Measurements from ENCODE around the gene ATXN7L3B. TPM values are rescaled to one million over a fixed set of nuclear protein-coding genes. Genes with fewer than 3 reads are reported as not detected.

Gene ATXN7L3B
- total and polyA plus RNA-seq, 2 donors (not counting 3 experiments of a cell fraction or from before 2014, with no cell fraction given): 18.1 to 25.0 TPM

DNA sequence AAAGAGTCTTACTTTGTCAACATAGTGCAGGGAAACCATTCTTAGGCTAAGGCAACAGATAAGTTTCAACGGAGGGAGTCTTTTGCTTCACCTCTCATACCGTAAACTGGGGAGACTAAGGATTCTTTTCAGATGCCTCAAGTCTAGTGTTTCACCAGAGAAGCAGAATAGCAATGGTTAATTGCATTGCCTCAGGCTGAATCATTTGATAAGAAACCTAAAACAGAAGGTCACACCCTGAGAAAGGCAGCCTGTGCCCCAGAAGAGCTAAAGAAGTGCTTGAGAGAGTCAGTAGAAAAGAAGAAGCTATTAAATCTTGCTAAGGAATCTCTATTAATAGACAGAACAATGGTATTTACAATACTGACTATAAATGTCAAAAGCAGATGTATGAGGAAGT lies 21.8 kb upstream of the ATXN7L3B start:
- H3K79me2 ChIP-seq (ENCODE audit: control insufficient read depth, insufficient read depth, low read length): no peaks in the 10 kb centered on the region
- intact Hi-C loops (cut with micrococcal nuclease) (no loop called here), dilution Hi-C loops (cut with MboI; ENCODE audit: extremely low pct_ligation_motif_present, low sequenced_read_pairs) (no loop called here)
- H4K20me1 ChIP-seq (replicated peaks; ENCODE audit: control insufficient read depth, extremely low read depth, insufficient read depth, low read length): no peaks in the 10 kb centered on the region
- no peak overlapping the region for H3K4me2 ChIP-seq (ENCODE audit: insufficient read depth, low read length)
- H3K9me1 ChIP-seq (replicated peaks; ENCODE audit: control insufficient read depth, extremely low read depth, insufficient read depth, low read length): no peaks in the 10 kb centered on the region
- H3K9me3 ChIP-seq (replicated peaks; ENCODE audit: control insufficient read depth, insufficient read depth, low read length): no peaks in the 10 kb centered on the region
- H3K4me3 ChIP-seq (replicated peaks in 1 of 3; ENCODE audit: insufficient read depth in 1 of 3, low read depth in 1 of 3, low read length in 3 of 3): no peak overlapping the region
- no peaks in the 10 kb centered on the region for H3K27me3 ChIP-seq (ENCODE audit: control insufficient read depth in 2 of 2, insufficient read depth in 2 of 2, low read length in 2 of 2)
- TF ChIP-seq GATA2 (IDR thresholded peaks at IDR 0.05; ENCODE audit: insufficient read depth, insufficient read length, low read depth, low read length) (no peak), FOS (IDR thresholded peaks at IDR 0.05; ENCODE audit: borderline replicate concordance, insufficient read depth, low read length) (no peak), EZH2 (IDR thresholded peaks at IDR 0.05; ENCODE audit: borderline replicate concordance, low read depth, low read length, severe bottlenecking) (no peak)
- TF ChIP-seq, protein P1, sequence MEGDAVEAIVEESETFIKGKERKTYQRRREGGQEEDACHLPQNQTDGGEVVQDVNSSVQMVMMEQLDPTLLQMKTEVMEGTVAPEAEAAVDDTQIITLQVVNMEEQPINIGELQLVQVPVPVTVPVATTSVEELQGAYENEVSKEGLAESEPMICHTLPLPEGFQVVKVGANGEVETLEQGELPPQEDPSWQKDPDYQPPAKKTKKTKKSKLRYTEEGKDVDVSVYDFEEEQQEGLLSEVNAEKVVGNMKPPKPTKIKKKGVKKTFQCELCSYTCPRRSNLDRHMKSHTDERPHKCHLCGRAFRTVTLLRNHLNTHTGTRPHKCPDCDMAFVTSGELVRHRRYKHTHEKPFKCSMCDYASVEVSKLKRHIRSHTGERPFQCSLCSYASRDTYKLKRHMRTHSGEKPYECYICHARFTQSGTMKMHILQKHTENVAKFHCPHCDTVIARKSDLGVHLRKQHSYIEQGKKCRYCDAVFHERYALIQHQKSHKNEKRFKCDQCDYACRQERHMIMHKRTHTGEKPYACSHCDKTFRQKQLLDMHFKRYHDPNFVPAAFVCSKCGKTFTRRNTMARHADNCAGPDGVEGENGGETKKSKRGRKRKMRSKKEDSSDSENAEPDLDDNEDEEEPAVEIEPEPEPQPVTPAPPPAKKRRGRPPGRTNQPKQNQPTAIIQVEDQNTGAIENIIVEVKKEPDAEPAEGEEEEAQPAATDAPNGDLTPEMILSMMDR (IDR thresholded peaks at IDR 0.05; ENCODE audit: extremely low read depth in 1 of 2, insufficient read depth in 1 of 2, low read depth in 1 of 2, low read length in 2 of 2): no peak
- no peak overlapping the region for H3K27ac ChIP-seq (ENCODE audit: insufficient read depth, low read depth, low read length)
- H3K36me3 ChIP-seq (ENCODE audit: control insufficient read depth in 2 of 2, extremely low read depth in 1 of 2, insufficient read depth in 2 of 2, low read length in 2 of 2): no peaks in the 10 kb centered on the region
- H2AFZ ChIP-seq (ENCODE audit: low read depth, low read length): no peak overlapping the region
- CTCF ChIA-PET: no interaction called here
- H3K4me1 ChIP-seq (ENCODE audit: control insufficient read depth, extremely low read depth, insufficient read depth, low read length): no peaks in the 10 kb centered on the region
- BruUV-seq (replicated peaks): no TSS peak
- DNase-seq (ENCODE audit: low read depth, low spot score) (no peak), FAIRE-seq (no peak)
- POLR2A ChIA-PET: no interaction called here
- H3K9ac ChIP-seq (replicated peaks; ENCODE audit: extremely low read depth, insufficient read depth, low read length): no peak overlapping the region

DNA sequence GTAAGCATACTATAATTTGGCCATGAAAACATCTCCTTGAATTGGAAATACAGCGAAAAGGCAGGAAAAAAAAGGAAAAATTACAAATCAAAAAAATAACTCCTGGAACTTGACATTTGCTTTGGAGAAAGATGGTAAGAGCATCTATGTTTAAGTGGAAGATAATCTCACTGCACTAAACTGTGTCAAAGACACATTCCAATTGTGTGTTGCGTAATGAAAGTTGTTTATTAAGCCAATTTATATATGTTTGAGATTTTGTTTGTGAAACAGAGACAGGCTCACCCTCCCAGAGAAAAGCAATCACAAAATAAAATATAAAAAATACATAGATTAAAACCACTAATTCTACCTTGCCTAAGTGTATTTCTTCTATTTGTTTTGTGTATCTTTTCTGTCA lies 11.1 kb upstream of the ATXN7L3B start:
- Histone ChIP-seq H3K36me3 (ENCODE audit: control insufficient read depth in 2 of 2, extremely low read depth in 1 of 2, insufficient read depth in 2 of 2, low read length in 2 of 2) (no peaks in the 10 kb centered on the region), H2AFZ (ENCODE audit: low read depth, low read length) (no peak overlapping the region), H3K4me1 (ENCODE audit: control insufficient read depth, extremely low read depth, insufficient read depth, low read length) (no peaks in the 10 kb centered on the region), H3K4me2 (ENCODE audit: insufficient read depth, low read length) (no peak overlapping the region), H3K79me2 (ENCODE audit: control insufficient read depth, insufficient read depth, low read length) (no peaks in the 10 kb centered on the region), H3K9me3 (replicated peaks; ENCODE audit: control insufficient read depth, insufficient read depth, low read length) (no peaks in the 10 kb centered on the region), H4K20me1 (replicated peaks; ENCODE audit: control insufficient read depth, extremely low read depth, insufficient read depth, low read length) (no peaks in the 10 kb centered on the region), H3K9me1 (replicated peaks; ENCODE audit: control insufficient read depth, extremely low read depth, insufficient read depth, low read length) (no peaks in the 10 kb centered on the region), H3K27ac (ENCODE audit: insufficient read depth, low read depth, low read length) (no peak overlapping the region), H3K9ac (replicated peaks; ENCODE audit: extremely low read depth, insufficient read depth, low read length) (no peak overlapping the region), H3K27me3 (ENCODE audit: control insufficient read depth in 2 of 2, insufficient read depth in 2 of 2, low read length in 2 of 2) (peaks cover 0 to 3% of the 10 kb centered on the region in 2 experiments), H3K4me3 (replicated peaks in 1 of 3; ENCODE audit: insufficient read depth in 1 of 3, low read depth in 1 of 3, low read length in 3 of 3) (no peak overlapping the region)
- DNase-seq (ENCODE audit: low read depth, low spot score) (no peak), FAIRE-seq (no peak)
- no TSS peak for BruUV-seq (replicated peaks)
- TF ChIP-seq EZH2 (IDR thresholded peaks at IDR 0.05; ENCODE audit: borderline replicate concordance, low read depth, low read length, severe bottlenecking) (no peak), FOS (IDR thresholded peaks at IDR 0.05; ENCODE audit: borderline replicate concordance, insufficient read depth, low read length) (no peak), GATA2 (IDR thresholded peaks at IDR 0.05; ENCODE audit: insufficient read depth, insufficient read length, low read depth, low read length) (no peak), JUN (IDR thresholded peaks at IDR 0.05; ENCODE audit: borderline replicate concordance, insufficient read depth, insufficient read length, low read depth) (no peak), MYC (IDR thresholded peaks at IDR 0.05; ENCODE audit: low read depth, low read length) (no peak), POLR2AphosphoS5 (IDR thresholded peaks at IDR 0.05; ENCODE audit: insufficient read depth, low read depth, low read length) (no peak), POLR2A (IDR thresholded peaks at IDR 0.05; ENCODE audit: low read depth, low read length) (no peak)
- TF ChIP-seq, protein P2, sequence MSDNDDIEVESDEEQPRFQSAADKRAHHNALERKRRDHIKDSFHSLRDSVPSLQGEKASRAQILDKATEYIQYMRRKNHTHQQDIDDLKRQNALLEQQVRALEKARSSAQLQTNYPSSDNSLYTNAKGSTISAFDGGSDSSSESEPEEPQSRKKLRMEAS (IDR thresholded peaks at IDR 0.05; ENCODE audit: insufficient read depth, insufficient read length): no peak
- TF ChIP-seq, protein P1 (IDR thresholded peaks at IDR 0.05; ENCODE audit: extremely low read depth in 1 of 2, insufficient read depth in 1 of 2, low read depth in 1 of 2, low read length in 2 of 2): no peak
- dilution Hi-C loops (cut with MboI; ENCODE audit: extremely low pct_ligation_motif_present, low sequenced_read_pairs): no loop called here
- ChIA-PET POLR2A (no interaction called here), CTCF (no interaction called here)
- intact Hi-C loops (cut with micrococcal nuclease): no loop called here

Data from endothelial cell of umbilical vein (primary cell).